ENCODE data around the gene SYCE1.
"Not testable (repeated sequence)": the region's sequence is repeated elsewhere in the genome, so short reads cannot be mapped to it uniquely, and the experiment has no call there.

Gene SYCE1

GRCh38 chr10:133557381-133557780 lies 8.0 kb downstream of the SYCE1 start:
- no peak for DNase-seq (ENCODE audit: low spot score)

DNA sequence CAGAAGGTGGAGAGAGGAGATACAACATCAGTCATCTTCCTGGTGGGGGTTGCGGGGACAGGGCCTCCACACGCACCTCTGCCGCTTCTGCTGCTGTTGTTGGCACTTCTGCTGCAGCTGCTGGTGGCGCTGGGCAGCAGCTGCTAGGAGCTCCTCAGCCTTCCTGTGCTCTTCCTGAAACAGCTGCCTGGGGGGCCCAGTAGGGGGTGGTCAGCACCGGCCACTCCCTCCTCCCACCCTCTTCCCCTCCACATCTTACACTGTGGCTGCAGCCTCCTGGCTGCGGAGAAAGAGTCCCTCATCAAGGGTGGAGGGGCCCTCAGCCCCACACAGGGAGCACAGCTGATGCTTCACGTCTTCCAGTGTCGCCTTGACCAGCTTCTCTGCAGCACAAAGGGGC lies 9.9 kb downstream of the SYCE1 start:
- no peak for DNase-seq (ENCODE audit: low spot score)

DNA sequence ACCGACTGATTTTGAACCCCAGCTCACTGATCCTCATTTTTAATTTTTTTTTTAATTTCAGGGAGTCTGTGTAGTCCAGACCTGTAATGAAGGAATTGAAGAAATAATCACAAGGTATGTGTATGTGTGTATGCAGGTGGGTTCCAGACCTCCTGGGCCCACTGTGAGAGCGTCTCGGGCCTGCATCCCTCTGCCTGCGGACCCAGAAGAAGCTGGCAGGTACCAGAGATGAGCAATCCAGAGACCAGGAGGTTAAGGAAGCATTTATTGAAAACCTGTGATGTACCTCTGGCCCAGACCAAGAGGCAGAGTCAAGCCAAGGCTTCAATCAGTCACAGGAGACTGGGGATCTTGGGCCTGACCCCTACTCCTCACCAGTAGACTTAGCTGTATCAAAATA lies 10.8 kb downstream of the SYCE1 start:
- no peak for DNase-seq (ENCODE audit: low spot score)

- DNase-seq (ENCODE audit: low spot score) = no peak
These were observed 20.9 kb downstream of the SYCE1 start for GRCh38 chr10:133544506-133544905.

- not testable (repeated sequence) for DNase-seq (ENCODE audit: low spot score)
These were observed 23.9 kb downstream of the SYCE1 start for GRCh38 chr10:133541441-133541975.

DNA sequence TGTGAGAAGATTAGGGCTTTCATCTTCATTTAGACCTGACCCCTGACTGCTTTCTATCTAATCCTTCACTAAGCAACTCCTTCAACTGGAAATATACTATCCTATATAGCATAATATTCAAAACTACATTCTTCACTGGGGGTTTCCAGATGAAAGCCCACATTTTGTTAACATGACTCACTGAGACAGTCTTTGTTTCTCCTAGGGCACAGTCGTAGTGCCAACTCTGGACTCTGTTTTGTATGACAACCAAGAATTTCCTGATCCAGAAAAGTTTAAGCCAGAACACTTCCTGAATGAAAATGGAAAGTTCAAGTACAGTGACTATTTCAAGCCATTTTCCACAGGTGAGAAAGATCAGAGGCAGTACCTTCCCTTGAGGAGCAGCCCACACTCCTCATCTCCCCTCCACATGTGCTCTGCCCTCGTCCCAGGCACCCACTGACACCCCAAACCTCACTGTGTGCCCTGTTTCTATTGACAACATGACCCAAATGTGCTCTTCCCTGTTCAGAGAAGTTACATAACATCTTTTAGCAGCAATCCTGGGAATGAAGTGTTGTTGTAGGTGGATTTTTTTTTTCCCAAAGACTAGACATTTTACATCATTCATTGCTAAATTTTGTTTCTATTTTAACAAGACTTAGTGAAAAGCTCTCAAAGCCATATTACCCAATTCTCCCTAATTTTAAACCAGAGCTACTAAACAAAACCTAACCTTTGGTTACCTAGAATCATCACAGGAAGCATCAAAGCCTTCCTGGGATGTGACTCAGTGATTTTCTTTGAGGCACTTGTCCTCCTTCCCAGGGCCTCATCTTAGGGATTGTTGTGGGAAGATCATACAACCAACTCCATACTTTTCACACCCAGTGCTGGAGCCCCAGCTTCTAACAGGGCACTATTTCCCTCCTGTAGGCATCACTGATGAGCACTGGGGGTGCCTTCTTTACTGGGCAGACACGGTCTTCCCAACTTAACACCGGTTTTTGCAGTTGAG lies 27.5 kb downstream of the SYCE1 start:
- no peak for DNase-seq (ENCODE audit: low spot score)

GRCh38 chr10:133536198-133536597 lies 29.2 kb downstream of the SYCE1 start:
- DNase-seq (ENCODE audit: low spot score) = no peak

- DNase-seq (ENCODE audit: low spot score) = no peak
These were observed 31.0 kb downstream of the SYCE1 start for GRCh38 chr10:133534417-133534816.

DNA sequence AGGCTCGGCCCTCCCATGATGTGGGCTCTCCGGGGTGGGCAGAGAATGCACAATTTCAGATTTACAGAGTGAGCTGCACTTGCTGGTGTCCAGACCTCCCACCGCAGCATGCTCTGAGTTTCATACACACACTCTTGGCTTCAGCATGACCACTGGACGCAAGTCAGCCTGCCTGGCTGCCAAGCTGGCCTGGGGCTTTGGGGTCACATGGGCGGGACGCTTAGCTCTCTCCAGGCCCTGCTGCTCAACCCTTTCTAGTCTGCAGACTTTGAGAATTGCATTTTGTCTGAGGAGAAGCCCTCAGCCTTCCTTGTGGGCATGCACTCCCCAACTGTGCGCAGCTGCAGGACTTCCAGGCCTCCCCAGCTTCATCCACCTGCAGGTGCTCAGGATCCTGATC lies 32.5 kb downstream of the SYCE1 start:
- no peak for DNase-seq (ENCODE audit: low spot score)

DNA sequence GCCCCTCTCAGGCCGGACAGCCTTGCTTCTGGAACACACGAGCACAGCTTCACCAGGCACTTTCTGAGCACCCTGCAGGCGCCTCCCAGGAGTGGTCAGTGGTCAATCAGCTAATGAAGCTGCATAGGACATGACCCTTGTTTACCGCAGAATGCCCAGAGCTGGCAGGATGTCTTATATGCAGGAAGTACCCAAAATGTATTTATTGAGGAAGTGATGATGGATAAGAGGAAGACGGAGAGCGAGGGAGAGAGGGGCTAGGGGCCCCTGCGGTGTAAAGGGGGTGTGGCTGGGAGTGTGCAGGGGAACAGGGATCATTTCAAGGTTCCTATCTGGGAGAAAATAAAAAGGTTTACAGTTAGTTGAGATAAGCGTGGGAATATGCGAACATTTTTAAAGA lies 34.9 kb downstream of the SYCE1 start:
- no peak for DNase-seq (ENCODE audit: low spot score)

GRCh38 chr10:133529576-133529946 lies 35.8 kb downstream of the SYCE1 start:
- DNase-seq (ENCODE audit: low spot score) = no peak

DNA sequence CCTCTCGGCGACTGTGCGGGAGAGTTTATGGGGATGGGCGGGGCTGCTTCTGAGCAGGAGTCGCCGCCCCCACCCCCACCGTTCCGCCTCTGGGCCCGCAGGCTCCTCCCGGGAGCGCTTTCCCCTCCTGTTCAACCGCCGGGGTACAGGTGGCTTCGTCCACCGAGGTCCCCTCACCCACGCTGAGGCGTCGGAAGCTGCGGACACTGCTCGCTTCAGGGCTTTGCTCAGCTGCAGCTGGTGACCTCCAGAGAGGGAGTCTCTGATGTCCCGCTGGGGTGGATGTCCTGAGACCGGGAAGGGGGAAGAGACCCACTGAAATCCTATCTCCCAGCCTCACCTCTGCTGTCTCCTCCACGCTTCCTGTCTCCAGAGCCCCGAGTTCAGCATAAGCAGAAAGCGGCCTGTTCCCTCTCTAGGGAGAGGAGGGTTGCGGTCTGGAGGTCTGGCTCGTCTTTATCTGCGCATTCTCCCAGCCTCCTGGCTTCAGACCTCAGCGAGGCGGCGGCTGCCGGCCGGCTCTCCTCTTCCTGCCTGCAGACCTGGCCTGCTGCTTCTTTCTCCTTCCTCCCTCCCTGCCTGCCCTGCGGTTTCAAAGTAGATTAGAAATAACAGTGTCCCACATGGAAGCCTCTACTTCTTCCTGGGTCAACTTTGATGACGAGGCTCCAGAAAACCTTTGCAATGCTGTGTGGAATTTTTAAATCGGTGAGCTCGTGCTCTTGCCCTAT lies 36.4 kb downstream of the SYCE1 start:
- DNase-seq (ENCODE audit: low spot score) = no peak

DNA sequence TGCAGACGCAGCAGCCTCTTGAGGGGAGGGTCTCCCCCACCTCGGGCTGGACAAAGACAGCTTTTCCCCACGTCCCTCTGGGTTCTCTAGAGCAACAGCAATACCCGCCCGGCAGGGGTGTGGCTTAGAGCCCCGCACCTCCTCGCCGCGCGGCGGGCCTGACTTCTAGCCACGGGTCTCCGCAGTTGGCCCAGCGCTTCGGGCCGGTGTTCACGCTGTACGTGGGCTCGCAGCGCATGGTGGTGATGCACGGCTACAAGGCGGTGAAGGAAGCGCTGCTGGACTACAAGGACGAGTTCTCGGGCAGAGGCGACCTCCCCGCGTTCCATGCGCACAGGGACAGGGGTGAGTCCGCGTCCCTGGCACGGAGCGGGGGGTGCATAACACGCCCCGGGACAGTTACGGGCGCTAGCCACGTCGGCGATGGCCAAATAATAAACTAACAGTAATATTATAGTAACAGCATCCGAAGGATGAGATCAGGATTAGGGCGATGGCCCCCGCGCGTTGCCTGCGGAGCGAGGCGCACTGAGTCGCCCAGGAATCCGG lies 37.0 kb downstream of the SYCE1 start:
- DNase-seq (ENCODE audit: low spot score) = no peak

GRCh38 chr10:133527771-133528271 lies 37.6 kb downstream of the SYCE1 start:
- no peak for DNase-seq (ENCODE audit: low spot score)

- no peak for DNase-seq (ENCODE audit: low spot score)
These were observed 38.3 kb downstream of the SYCE1 start, which contains the start of gene CYP2E1 for GRCh38 chr10:133526957-133527588. Gene CYP2E1, plus strand, starts transcription at chr10:133527363. Its CDS starts 33 bp downstream, at chr10:133527396.

- no peak for DNase-seq (ENCODE audit: low spot score)
These were observed 39.9 kb downstream of the SYCE1 start for GRCh38 chr10:133525444-133525843.

- DNase-seq (ENCODE audit: low spot score) = no peak
These were observed 41.7 kb downstream of the SYCE1 start for GRCh38 chr10:133523631-133524203.

GRCh38 chr10:133520193-133520738 lies 45.1 kb downstream of the SYCE1 start:
- DNase-seq (ENCODE audit: low spot score) = peak; percentile 88

GRCh38 chr10:133518517-133518916 lies 46.9 kb downstream of the SYCE1 start:
- DNase-seq (ENCODE audit: low spot score) = not testable (repeated sequence)

- no peak for DNase-seq (ENCODE audit: low spot score)
These were observed 49.3 kb downstream of the SYCE1 start for GRCh38 chr10:133516057-133516456.

DNA sequence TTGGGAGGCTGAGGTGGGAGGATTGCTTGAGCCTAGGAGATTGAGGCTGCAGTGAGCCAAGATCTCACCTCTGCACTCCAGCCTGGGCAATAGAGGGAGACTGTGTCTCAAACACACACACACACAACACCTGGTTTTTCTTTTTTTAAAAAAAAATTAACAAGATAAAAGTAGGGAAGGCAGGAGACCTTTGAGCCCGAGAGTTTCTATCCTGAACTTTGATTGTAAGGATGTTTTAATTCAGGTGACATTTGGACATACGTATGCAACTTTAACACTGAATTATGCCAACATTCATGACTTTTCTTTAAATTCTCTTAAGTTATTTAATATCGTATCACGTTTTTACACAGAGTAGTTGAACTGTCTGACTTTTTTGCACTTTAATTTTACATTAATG lies 49.9 kb downstream of the SYCE1 start:
- no peak for DNase-seq (ENCODE audit: low spot score)
